Stimulated activated naive CD4-positive, alpha-beta T cell treated with Interleukin-2 at 50 U/mL for 16 hours (primary cell): ENCODE measurements around the gene CASZ1.

Source experiments
- DNase-seq: peaks from one replicate; lab custom pipeline; 2025; lab: John Stamatoyannopoulos, UW

CASZ1 gene

GRCh38 chr1:10685196-10685807 is 111.1 kb downstream of the CASZ1 start:
- DNase-seq, result no peak

DNA sequence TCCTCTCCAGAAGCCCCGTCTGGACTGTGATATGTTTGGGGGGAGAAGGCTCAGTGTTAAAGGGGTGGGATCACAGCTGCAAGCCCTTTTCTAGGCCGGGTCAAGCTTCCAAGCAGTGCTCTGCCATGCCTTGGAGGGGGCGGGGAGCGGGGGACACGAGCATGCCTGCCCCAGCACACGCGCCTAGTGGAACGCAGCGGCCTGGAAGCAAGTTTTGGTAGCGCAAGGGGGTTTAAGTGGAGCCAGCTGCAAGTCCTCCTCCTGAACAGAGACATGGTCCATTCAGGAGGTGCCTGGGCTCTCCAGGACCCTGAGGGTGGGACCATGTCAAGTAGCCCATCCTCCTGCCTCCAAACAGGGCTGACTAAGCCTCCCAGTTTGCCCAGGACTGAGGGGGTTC is 112.2 kb downstream of the CASZ1 start:
- DNase-seq, result no peak

GRCh38 chr1:10682449-10683309 is 113.8 kb downstream of the CASZ1 start:
- no peak for DNase-seq

DNA sequence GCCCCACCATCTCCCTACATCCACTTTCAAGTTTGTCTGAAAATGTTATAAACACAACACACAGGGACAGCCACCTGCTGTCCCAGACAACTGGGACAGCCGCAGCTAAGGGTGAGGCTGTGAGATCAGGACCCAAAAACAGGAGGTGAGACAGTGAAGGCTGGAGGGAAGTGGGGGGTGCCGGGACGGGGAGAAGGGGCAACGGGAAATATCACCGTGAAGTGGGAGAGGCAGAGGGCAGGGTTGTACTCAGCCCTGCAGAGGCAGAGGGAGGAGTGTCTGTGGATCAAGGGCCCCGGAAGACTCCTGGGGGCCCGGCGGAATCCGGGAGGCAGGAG is 114.4 kb downstream of the CASZ1 start:
- no peak for DNase-seq

GRCh38 chr1:10681296-10682107 is 114.9 kb downstream of the CASZ1 start:
- no peak for DNase-seq

GRCh38 chr1:10680487-10680886 is 116.0 kb downstream of the CASZ1 start:
- DNase-seq, result no peak

DNA sequence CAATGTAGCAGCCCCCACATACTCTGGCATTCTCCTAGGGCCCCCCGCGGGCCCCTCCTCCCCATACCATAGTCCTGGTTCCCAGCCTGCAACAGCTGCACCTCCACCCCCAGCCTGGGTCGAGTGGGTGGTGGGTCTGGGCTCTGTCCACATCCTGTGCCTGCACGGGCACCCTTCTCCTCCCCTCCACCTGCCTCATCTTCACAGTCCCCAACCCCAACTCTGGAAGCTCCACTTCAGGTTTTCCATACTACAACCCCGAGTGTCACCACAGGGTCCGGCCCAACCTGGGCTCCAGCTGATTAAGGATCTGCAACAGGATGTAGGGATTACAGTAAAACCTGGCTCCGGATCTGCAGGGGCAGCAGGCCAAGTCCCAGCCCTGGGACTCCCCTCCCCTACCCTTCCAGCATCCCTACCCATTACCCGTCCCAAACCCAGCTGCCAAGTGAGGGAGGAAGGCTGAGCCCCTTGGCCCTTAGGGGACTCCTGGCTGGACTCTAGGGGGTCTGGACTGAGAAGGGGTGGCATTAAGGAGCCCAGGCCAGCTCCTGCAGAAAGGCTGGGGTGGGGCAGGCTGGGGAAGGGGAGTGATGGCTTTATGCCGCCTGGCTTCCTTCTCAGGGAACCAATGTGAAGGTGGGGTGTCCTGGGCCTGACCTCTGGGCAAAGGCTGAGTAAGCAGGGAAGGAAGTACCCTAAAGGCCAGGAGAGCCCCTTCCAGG is 116.8 kb downstream of the CASZ1 start:
- no peak for DNase-seq

- no peak for DNase-seq
Observed at GRCh38 chr1:10678852-10679251, 117.6 kb downstream of the CASZ1 start.

DNA sequence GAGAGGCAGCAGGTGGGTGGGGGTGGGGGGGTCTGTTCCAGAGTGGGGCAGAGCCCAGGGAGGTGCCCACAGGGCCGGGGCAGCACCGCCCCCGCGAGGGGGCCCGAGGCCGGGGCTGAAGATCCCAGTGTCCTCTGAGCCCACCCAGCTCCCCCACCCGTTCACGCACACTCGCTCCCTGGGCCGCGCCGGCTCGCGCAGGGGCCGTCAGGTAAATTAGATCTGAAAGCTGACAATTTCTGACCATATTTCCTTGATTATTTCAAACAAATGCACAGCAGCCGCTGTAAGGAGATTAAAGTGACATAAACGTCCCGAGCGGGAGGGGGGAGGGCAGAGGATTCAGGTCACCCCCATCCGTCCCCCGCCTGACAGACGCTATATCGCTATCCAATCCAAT is 118.0 kb downstream of the CASZ1 start:
- no peak for DNase-seq

- DNase-seq, result no peak
Observed at GRCh38 chr1:10677491-10678391, 118.7 kb downstream of the CASZ1 start.

GRCh38 chr1:10676963-10677362 is 119.5 kb downstream of the CASZ1 start:
- DNase-seq, result no peak

DNA sequence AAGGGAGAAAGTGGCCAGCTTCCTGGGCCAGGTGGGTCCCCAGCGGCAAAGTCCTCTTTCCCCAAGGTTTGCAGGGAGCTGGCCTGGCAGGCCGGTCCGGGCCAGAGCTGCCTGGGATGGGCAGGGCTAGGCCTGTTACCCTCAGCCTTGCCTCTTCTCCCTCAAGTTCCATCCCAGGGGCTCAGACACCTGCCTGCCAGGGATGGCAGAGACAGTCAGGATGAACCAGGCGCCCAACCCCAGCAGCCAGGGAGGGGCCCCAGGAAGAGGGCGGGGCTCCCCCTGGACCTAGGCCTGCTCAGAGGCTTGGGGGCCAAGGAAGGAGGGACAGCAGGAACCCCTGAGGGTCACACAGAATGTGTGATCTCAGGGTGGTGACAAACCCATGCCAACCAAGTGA is 120.6 kb downstream of the CASZ1 start:
- no peak for DNase-seq

DNA sequence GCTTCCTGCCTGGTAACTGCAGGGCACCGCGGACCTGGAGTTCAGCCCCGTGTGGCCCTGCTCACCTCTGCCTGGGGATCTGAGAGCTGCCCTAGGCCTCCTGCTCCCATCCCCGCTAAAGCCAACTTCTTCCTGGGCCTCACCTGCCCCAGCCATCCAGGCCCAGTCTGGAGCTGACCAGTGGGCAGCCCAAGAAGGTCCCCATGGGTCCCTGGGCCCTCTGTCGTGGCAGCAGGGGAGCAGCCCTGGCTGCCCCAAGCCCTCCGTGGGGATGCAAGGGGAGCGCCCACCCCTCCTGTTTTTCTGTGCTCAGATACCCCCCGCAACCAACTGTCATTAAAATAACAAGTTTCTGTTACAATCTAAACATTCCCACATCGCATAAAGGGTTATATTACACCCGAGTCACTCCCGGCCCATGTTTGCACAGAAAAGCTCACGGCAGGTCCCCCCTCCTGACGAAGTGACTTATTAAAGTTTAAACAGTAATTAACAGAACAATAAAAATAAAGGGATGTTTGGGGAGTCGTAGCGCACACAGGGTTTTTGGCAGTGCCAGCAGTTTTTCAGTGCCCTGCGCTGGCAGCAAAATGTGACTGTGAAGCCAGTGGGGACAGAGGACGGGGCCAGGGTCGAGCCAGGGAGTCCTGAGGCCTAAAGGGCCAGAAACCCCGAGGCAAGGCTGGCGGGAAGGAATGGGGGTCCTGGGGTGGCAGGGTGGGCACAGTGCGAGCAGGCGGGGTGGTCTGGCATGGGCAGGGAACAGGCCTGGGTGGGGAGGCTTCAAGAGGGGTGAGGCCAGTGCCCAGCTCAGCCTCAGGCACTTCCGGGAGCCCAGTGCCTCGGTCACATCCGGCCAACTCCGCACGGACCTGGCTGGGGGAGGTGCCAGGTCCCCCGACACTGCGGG is 121.5 kb downstream of the CASZ1 start:
- no peak for DNase-seq

- no peak for DNase-seq
Observed at GRCh38 chr1:10674222-10674621, 122.2 kb downstream of the CASZ1 start.

DNA sequence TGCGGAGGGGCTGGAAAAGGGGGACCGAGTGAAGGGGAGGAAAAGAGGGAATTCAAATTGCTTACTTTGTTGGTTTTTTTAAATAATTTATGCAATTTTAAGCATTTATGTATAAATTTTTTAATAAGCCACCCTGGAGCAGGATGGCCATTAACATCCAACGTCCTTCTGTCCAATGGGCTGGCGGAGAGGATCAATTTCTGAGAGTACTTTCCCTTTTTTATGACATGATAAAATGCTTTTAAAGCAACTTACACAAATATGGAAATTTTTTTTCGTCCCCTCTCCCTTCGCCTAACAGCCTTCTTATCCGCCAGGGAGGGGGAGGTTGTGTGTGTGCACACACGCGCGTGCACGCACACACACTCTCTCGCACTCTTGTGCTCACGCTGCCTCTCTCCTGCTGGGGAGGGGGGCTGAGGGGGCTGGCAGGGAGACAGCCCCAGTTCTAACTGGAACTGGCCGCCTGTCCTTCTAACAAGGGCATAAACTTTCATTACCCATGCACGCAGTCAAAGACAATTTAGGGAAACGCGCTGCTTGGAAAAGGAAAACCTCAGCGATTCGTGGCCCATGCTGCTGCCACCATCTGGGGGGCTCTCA is 123.2 kb downstream of the CASZ1 start:
- no peak for DNase-seq

DNA sequence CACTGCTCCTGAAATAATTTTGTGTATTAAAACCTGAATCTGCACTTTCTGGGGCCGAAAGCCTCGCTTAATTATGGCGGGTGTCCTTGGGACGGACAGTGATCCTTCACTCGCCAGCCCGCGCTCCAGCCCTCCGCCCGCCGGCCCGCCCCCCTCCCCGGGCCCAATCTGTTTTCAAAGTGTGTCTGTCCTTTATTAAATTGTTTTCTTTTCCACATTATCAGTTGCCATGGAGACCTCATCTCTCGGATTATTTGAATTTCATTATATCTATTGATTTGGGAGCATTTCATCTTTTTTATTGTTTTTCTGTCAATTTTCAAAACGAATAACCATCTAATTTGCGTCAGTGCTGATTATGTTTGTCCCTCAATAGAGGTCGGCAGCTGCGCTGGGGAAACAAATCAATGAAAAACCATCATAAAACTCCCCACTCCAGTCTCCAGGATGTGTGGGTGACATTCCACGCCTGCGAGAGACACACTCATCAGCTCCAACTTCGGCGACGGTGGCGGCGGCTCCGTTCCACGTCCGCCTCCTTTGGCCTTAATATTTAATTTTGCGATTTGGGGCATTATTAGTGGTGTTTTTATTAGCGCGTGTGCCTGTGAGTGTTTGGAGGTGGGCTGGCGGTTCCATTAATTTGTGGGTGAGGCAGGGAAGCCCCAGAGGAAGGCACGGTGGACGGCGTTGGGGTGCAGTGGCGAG is 123.9 kb downstream of the CASZ1 start:
- no peak for DNase-seq

- DNase-seq, result no peak
Observed at GRCh38 chr1:10671622-10672342, 124.7 kb downstream of the CASZ1 start.

DNA sequence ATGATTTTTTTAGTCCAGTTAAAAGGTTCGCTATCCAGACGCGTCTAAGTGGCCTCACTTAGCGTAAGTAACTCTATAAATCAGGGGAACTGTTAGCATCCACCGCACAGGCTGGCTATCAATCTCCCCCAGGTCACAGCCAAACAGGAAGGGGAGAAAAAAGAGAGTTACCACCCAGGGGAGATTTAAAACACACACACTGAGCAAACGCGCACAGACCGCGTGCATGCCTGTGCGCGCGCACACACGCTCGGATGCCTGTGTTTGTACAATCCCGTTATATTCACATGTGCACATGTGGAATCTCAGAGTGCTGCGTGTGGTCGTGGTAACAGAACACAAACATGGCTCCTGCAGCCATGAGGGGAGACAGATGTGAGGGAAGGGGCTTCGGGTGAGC is 125.4 kb downstream of the CASZ1 start:
- no peak for DNase-seq
